Measurements from ENCODE around the gene HS6ST2. TPM values are rescaled to one million over a fixed set of nuclear protein-coding genes. Genes with fewer than 3 reads are reported as not detected.

The HS6ST2 gene
- total and polyA plus RNA-seq, 10 of the 15 experiments (the other 5 are each of a cell fraction or from before 2014, with no cell fraction given), result not detected

DNA sequence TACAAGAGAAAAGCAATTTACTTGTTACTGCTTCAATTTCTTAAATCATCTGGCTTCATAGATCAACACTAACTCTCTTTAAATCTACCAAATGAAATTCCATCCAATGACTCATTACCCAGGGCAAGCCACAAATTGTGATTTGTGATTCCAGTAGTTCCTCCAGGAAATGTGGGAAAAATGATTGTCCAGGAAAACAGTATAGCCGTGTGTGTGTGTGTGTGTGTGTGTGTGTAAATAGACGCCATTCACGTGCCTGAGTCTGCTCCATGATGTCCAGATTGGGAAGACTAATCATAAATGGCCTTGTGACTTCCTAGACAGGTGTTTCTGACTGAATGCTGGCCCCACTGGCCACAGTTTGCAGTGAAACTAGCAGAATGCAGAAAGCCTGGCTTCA is 121.3 kb downstream of the HS6ST2 start (continued):
- TF ChIP-seq, protein P1, sequence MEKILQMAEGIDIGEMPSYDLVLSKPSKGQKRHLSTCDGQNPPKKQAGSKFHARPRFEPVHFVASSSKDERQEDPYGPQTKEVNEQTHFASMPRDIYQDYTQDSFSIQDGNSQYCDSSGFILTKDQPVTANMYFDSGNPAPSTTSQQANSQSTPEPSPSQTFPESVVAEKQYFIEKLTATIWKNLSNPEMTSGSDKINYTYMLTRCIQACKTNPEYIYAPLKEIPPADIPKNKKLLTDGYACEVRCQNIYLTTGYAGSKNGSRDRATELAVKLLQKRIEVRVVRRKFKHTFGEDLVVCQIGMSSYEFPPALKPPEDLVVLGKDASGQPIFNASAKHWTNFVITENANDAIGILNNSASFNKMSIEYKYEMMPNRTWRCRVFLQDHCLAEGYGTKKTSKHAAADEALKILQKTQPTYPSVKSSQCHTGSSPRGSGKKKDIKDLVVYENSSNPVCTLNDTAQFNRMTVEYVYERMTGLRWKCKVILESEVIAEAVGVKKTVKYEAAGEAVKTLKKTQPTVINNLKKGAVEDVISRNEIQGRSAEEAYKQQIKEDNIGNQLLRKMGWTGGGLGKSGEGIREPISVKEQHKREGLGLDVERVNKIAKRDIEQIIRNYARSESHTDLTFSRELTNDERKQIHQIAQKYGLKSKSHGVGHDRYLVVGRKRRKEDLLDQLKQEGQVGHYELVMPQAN (conservative IDR thresholded peaks at IDR 0.05), result no peak
- TF ChIP-seq GATAD2B (conservative IDR thresholded peaks at IDR 0.05; ENCODE audit: low read depth) (no peak), GABPA (IDR thresholded peaks at IDR 0.05; ENCODE audit: low read depth) (no peak)

DNA sequence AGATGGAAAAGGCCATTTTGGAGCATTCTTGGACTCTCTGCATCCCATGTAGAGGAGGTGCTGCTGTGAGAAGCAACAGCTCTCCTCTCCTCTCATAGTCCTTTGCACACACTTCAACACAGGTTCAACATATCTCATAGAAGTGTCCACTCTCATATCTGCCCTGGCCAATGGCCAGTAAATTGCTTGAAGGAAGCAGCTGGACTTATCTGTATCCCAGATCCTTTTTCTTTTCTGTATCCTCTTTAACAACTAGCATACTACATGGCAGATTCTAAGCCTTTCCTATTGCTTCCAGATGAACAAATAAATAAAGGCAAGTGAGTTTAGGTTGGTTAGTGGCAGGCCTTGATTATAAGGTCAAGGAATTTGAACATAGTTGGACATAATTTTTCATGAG is 122.0 kb downstream of the HS6ST2 start:
- ChIA-PET SMC1A (ENCODE audit: uncharacterized antibody, unreplicated experiment) (no interaction called here), CTCF (no interaction called here), RAD21 (ENCODE audit: unreplicated experiment) (no interaction called here), POLR2A (no interaction called here)
- no TSS peak for BruUV-seq (replicated peaks)
- intact Hi-C loops (cut with micrococcal nuclease; ENCODE audit: unreplicated experiment) (no loop called here), in situ Hi-C loops (cut with MboI) (no loop called here)
- H3K4me3 ChIP-seq, result no peak overlapping the region
- no peak overlapping the region for H2AFZ ChIP-seq (ENCODE audit: control insufficient read depth, low read depth, low read length)
- H4K20me1 ChIP-seq (ENCODE audit: control insufficient read depth, insufficient read depth), result no peaks in the 10 kb centered on the region
- FAIRE-seq (no peak), DNase-seq (ENCODE audit: low read depth, low spot score) (no peak), ATAC-seq (no peak)
- H3K9me3 ChIP-seq (replicated peaks; ENCODE audit: control insufficient read depth, insufficient read depth, low read length), result no peaks in the 10 kb centered on the region
- no peak overlapping the region for H3K4me2 ChIP-seq (ENCODE audit: control insufficient read depth, insufficient read depth)
- no peak overlapping the region for H3K27ac ChIP-seq (ENCODE audit: control insufficient read depth, insufficient read depth)
- H3K27me3 ChIP-seq (replicated peaks in 1 of 2; ENCODE audit: control insufficient read depth in 2 of 2, insufficient read depth in 2 of 2, low read length in 1 of 2), result no peaks in the 10 kb centered on the region; a peak in 2 of 4 replicates
- H3K79me2 ChIP-seq (ENCODE audit: control insufficient read depth, insufficient read depth, low read length), result no peaks in the 10 kb centered on the region
- TF ChIP-seq SRF (IDR thresholded peaks at IDR 0.05; ENCODE audit: low read depth in 2 of 2, low read length in 2 of 2) (no peak), CBX3 (IDR thresholded peaks at IDR 0.05; ENCODE audit: borderline replicate concordance, low read depth) (no peak), RBBP5 (conservative IDR thresholded peaks at IDR 0.05) (no peak), PAX5 (IDR thresholded peaks at IDR 0.05; ENCODE audit: borderline replicate concordance, low read depth, low read length) (no peak), BRCA1 (IDR thresholded peaks at IDR 0.05; ENCODE audit: low read depth, low read length) (no peak), CEBPB (IDR thresholded peaks at IDR 0.05; ENCODE audit: borderline replicate concordance in 1 of 2, low read depth in 2 of 2, low read length in 2 of 2) (no peak), SIN3A (IDR thresholded peaks at IDR 0.05; ENCODE audit: low read depth, low read length) (no peak), ZNF274 (IDR thresholded peaks at IDR 0.05; ENCODE audit: insufficient read depth, insufficient read length) (no peak), ZNF207 (IDR thresholded peaks at IDR 0.05; ENCODE audit: borderline replicate concordance) (no peak), SREBF2 (IDR thresholded peaks at IDR 0.05; ENCODE audit: low read length) (no peak), FOXM1 (IDR thresholded peaks at IDR 0.05; ENCODE audit: low read depth, low read length) (no peak)
- TF ChIP-seq, protein P2, sequence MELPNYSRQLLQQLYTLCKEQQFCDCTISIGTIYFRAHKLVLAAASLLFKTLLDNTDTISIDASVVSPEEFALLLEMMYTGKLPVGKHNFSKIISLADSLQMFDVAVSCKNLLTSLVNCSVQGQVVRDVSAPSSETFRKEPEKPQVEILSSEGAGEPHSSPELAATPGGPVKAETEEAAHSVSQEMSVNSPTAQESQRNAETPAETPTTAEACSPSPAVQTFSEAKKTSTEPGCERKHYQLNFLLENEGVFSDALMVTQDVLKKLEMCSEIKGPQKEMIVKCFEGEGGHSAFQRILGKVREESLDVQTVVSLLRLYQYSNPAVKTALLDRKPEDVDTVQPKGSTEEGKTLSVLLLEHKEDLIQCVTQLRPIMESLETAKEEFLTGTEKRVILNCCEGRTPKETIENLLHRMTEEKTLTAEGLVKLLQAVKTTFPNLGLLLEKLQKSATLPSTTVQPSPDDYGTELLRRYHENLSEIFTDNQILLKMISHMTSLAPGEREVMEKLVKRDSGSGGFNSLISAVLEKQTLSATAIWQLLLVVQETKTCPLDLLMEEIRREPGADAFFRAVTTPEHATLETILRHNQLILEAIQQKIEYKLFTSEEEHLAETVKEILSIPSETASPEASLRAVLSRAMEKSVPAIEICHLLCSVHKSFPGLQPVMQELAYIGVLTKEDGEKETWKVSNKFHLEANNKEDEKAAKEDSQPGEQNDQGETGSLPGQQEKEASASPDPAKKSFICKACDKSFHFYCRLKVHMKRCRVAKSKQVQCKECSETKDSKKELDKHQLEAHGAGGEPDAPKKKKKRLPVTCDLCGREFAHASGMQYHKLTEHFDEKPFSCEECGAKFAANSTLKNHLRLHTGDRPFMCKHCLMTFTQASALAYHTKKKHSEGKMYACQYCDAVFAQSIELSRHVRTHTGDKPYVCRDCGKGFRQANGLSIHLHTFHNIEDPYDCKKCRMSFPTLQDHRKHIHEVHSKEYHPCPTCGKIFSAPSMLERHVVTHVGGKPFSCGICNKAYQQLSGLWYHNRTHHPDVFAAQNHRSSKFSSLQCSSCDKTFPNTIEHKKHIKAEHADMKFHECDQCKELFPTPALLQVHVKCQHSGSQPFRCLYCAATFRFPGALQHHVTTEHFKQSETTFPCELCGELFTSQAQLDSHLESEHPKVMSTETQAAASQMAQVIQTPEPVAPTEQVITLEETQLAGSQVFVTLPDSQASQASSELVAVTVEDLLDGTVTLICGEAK (IDR thresholded peaks at IDR 0.05; ENCODE audit: borderline replicate concordance), result no peak
- no peak overlapping the region for H3K9ac ChIP-seq (ENCODE audit: control insufficient read depth, insufficient read depth, low read length)
- no peaks in the 10 kb centered on the region for H3K4me1 ChIP-seq (ENCODE audit: control insufficient read depth, insufficient read depth, low read length)
- H3K36me3 ChIP-seq (ENCODE audit: control insufficient read depth in 2 of 2, insufficient read depth in 2 of 2, low read length in 1 of 2), result no peaks in the 10 kb centered on the region

Data from GM12878 (cell line).